PC-3 (cell line): ENCODE results near the gene STRBP.

Experiments used
- EZH2 ChIP-seq: fragments of 300-600 bp; sonication (generic); IDR thresholded peaks from one replicate; pipeline ENCODE4 v1.6.1; 2017; ENCODE audit warnings: antibody characterized with exemption, mild to moderate bottlenecking, low read length; ENCODE audit not compliant: unreplicated experiment
- EZH2phosphoT487 ChIP-seq: fragments of 300-600 bp; sonication (generic); IDR thresholded peaks from 2 replicates; pipeline ENCODE4 v1.6.1; 2018; ENCODE audit warnings: mild to moderate bottlenecking, antibody characterized with exemption, low read length, borderline replicate concordance
- TF ChIP-seq, protein P1 (sequence below): fragments of 300-600 bp; sonication (generic); conservative IDR thresholded peaks from 2 replicates; pipeline ENCODE4 v1.5.1; 2017; ENCODE audit warnings: antibody characterized with exemption, low read depth, mild to moderate bottlenecking, low read length

GRCh38 chr9:123074628-123075027 lies 193.8 kb downstream of the STRBP start:
- TF ChIP-seq, protein P1, sequence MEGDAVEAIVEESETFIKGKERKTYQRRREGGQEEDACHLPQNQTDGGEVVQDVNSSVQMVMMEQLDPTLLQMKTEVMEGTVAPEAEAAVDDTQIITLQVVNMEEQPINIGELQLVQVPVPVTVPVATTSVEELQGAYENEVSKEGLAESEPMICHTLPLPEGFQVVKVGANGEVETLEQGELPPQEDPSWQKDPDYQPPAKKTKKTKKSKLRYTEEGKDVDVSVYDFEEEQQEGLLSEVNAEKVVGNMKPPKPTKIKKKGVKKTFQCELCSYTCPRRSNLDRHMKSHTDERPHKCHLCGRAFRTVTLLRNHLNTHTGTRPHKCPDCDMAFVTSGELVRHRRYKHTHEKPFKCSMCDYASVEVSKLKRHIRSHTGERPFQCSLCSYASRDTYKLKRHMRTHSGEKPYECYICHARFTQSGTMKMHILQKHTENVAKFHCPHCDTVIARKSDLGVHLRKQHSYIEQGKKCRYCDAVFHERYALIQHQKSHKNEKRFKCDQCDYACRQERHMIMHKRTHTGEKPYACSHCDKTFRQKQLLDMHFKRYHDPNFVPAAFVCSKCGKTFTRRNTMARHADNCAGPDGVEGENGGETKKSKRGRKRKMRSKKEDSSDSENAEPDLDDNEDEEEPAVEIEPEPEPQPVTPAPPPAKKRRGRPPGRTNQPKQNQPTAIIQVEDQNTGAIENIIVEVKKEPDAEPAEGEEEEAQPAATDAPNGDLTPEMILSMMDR: no peak
- TF ChIP-seq EZH2: no peak
- TF ChIP-seq EZH2phosphoT487: no peak
